ENCODE results near the gene GPR39. TPM values are rescaled to one million over a fixed set of nuclear protein-coding genes. Genes with fewer than 3 reads are reported as not detected.

GPR39 gene
- total RNA-seq, 2 experiments from 2014 or later: not detected

- H3K27ac Mint-ChIP-seq: no peak overlapping the region
- no peak overlapping the region for H3K4me3 Mint-ChIP-seq
- CTCF ChIA-PET: interaction anchor here (0.6 to 1.0 kb wide), 2 partner anchors 16 to 415 kb away, joined by 3 read pairs; no protein-coding TSS in a partner anchor
- no peak for DNase-seq
- H3K27me3 Mint-ChIP-seq (ENCODE audit: low read depth): no peaks in the 10 kb centered on the region
- peaks cover 4% of the 10 kb centered on the region for H3K9me3 Mint-ChIP-seq
- intact Hi-C loops (cut with micrococcal nuclease): no loop called here
- H3K36me3 Mint-ChIP-seq (ENCODE audit: low read depth): no peaks in the 10 kb centered on the region
- H3K4me1 Mint-ChIP-seq (ENCODE audit: low read depth): no peaks in the 10 kb centered on the region
Measured at GRCh38 chr2:132659331-132659730, 242.7 kb downstream of the GPR39 start.

- Mint-ChIP-seq H3K36me3 (ENCODE audit: low read depth) (no peaks in the 10 kb centered on the region), H3K4me3 (no peak overlapping the region), H3K4me1 (ENCODE audit: low read depth) (no peaks in the 10 kb centered on the region), H3K9me3 (no peaks in the 10 kb centered on the region), H3K27ac (no peak overlapping the region), H3K27me3 (ENCODE audit: low read depth) (peaks cover 16% of the 10 kb centered on the region)
- intact Hi-C loops (cut with micrococcal nuclease): no loop called here
- CTCF ChIA-PET: no interaction called here
- no peak for DNase-seq
Measured at GRCh38 chr2:132662732-132663131, 246.1 kb downstream of the GPR39 start.

GRCh38 chr2:132664096-132664495 is 247.5 kb downstream of the GPR39 start:
- no peaks in the 10 kb centered on the region for H3K9me3 Mint-ChIP-seq
- H3K27ac Mint-ChIP-seq: no peak overlapping the region
- H3K4me3 Mint-ChIP-seq: no peak overlapping the region
- H3K27me3 Mint-ChIP-seq (ENCODE audit: low read depth): peaks cover 26% of the 10 kb centered on the region
- DNase-seq: no peak
- CTCF ChIA-PET: no interaction called here
- no peaks in the 10 kb centered on the region for H3K4me1 Mint-ChIP-seq (ENCODE audit: low read depth)
- H3K36me3 Mint-ChIP-seq (ENCODE audit: low read depth): no peaks in the 10 kb centered on the region
- intact Hi-C loops (cut with micrococcal nuclease): no loop called here

GRCh38 chr2:132665401-132666140 is 249.0 kb downstream of the GPR39 start:
- CTCF ChIA-PET: no interaction called here

GRCh38 chr2:132667706-132668105 is 251.1 kb downstream of the GPR39 start:
- peaks cover 43% of the 10 kb centered on the region for H3K27me3 Mint-ChIP-seq (ENCODE audit: low read depth)
- intact Hi-C loops (cut with micrococcal nuclease): no loop called here
- peaks cover 1% of the 10 kb centered on the region for H3K36me3 Mint-ChIP-seq (ENCODE audit: low read depth)
- CTCF ChIA-PET: no interaction called here
- H3K27ac Mint-ChIP-seq: no peak overlapping the region
- DNase-seq: no peak
- H3K4me1 Mint-ChIP-seq (ENCODE audit: low read depth): peaks cover 4% of the 10 kb centered on the region
- no peak overlapping the region for H3K4me3 Mint-ChIP-seq
- H3K9me3 Mint-ChIP-seq: no peaks in the 10 kb centered on the region

More at GRCh38 chr2:132665401-132666140, 249.0 kb downstream of the GPR39 start:
- H3K36me3 Mint-ChIP-seq (ENCODE audit: low read depth): no peaks in the 10 kb centered on the region
- DNase-seq: no peak
- intact Hi-C loops (cut with micrococcal nuclease): no loop called here
- H3K4me1 Mint-ChIP-seq (ENCODE audit: low read depth): no peaks in the 10 kb centered on the region
- peaks cover 30% of the 10 kb centered on the region for H3K27me3 Mint-ChIP-seq (ENCODE audit: low read depth)
- H3K9me3 Mint-ChIP-seq: no peaks in the 10 kb centered on the region
- no peak overlapping the region for H3K27ac Mint-ChIP-seq
- no peak overlapping the region for H3K4me3 Mint-ChIP-seq

GRCh38 chr2:132668189-132668823 is 251.7 kb downstream of the GPR39 start:
- no peak overlapping the region for H3K4me3 Mint-ChIP-seq
- CTCF ChIA-PET: no interaction called here
- peaks cover 1% of the 10 kb centered on the region for H3K36me3 Mint-ChIP-seq (ENCODE audit: low read depth)
- DNase-seq: no peak
- H3K27ac Mint-ChIP-seq: no peak overlapping the region
- H3K27me3 Mint-ChIP-seq (ENCODE audit: low read depth): peaks cover 46% of the 10 kb centered on the region
- intact Hi-C loops (cut with micrococcal nuclease): no loop called here
- H3K9me3 Mint-ChIP-seq: no peaks in the 10 kb centered on the region
- H3K4me1 Mint-ChIP-seq (ENCODE audit: low read depth): peaks cover 4% of the 10 kb centered on the region

- Mint-ChIP-seq H3K9me3 (no peaks in the 10 kb centered on the region), H3K4me3 (no peak overlapping the region), H3K4me1 (ENCODE audit: low read depth) (peaks cover 4% of the 10 kb centered on the region), H3K27ac (no peak overlapping the region), H3K27me3 (ENCODE audit: low read depth) (peaks cover 46% of the 10 kb centered on the region), H3K36me3 (ENCODE audit: low read depth) (peaks cover 1% of the 10 kb centered on the region)
- CTCF ChIA-PET: no interaction called here
- intact Hi-C loops (cut with micrococcal nuclease): no loop called here
- DNase-seq: no peak
Measured at GRCh38 chr2:132668987-132669907, 252.6 kb downstream of the GPR39 start.

GRCh38 chr2:132669908-132670495 is 253.4 kb downstream of the GPR39 start, which contains the start of gene LYPD1:
LYPD1 (minus strand) TSS chr2:132670205; CDS start chr2:132669932, 273 bp downstream.
- H3K4me1 Mint-ChIP-seq (ENCODE audit: low read depth): peaks cover 4% of the 10 kb centered on the region
- H3K36me3 Mint-ChIP-seq (ENCODE audit: low read depth): peaks cover 1% of the 10 kb centered on the region
- peaks cover 46% of the 10 kb centered on the region for H3K27me3 Mint-ChIP-seq (ENCODE audit: low read depth)
- no peaks in the 10 kb centered on the region for H3K9me3 Mint-ChIP-seq
- intact Hi-C loops (cut with micrococcal nuclease): no loop called here
- H3K4me3 Mint-ChIP-seq: no peak within 1 kb of the TSS
- H3K27ac Mint-ChIP-seq: no peak within 1 kb of the TSS
- CTCF ChIA-PET: no interaction called here
- DNase-seq: no peak

- CTCF ChIA-PET: no interaction called here
- H3K4me1 Mint-ChIP-seq (ENCODE audit: low read depth): peaks cover 4% of the 10 kb centered on the region
- peaks cover 1% of the 10 kb centered on the region for H3K36me3 Mint-ChIP-seq (ENCODE audit: low read depth)
- DNase-seq: no peak
- H3K27me3 Mint-ChIP-seq (ENCODE audit: low read depth): peaks cover 44% of the 10 kb centered on the region
- no peak overlapping the region for H3K27ac Mint-ChIP-seq
- intact Hi-C loops (cut with micrococcal nuclease): no loop called here
- H3K4me3 Mint-ChIP-seq: no peak overlapping the region
- H3K9me3 Mint-ChIP-seq: no peaks in the 10 kb centered on the region
Measured at GRCh38 chr2:132670496-132671150, 254.0 kb downstream of the GPR39 start.

- Mint-ChIP-seq H3K9me3 (no peaks in the 10 kb centered on the region), H3K36me3 (ENCODE audit: low read depth) (peaks cover 1% of the 10 kb centered on the region), H3K4me3 (no peak overlapping the region), H3K27ac (no peak overlapping the region), H3K27me3 (ENCODE audit: low read depth) (peaks cover 44% of the 10 kb centered on the region), H3K4me1 (ENCODE audit: low read depth) (peaks cover 4% of the 10 kb centered on the region)
- intact Hi-C loops (cut with micrococcal nuclease): no loop called here
- DNase-seq: no peak
- CTCF ChIA-PET: no interaction called here
Measured at GRCh38 chr2:132671151-132671835, 254.7 kb downstream of the GPR39 start.

- no peak overlapping the region for H3K4me3 Mint-ChIP-seq
- no peak for DNase-seq
- no peak overlapping the region for H3K27ac Mint-ChIP-seq
- no peaks in the 10 kb centered on the region for H3K9me3 Mint-ChIP-seq
- no peaks in the 10 kb centered on the region for H3K4me1 Mint-ChIP-seq (ENCODE audit: low read depth)
- no peaks in the 10 kb centered on the region for H3K36me3 Mint-ChIP-seq (ENCODE audit: low read depth)
- CTCF ChIA-PET: no interaction called here
- H3K27me3 Mint-ChIP-seq (ENCODE audit: low read depth): peaks cover 8% of the 10 kb centered on the region
- intact Hi-C loops (cut with micrococcal nuclease): no loop called here
Measured at GRCh38 chr2:132676999-132677398, 260.4 kb downstream of the GPR39 start.
